Right atrium auricular region (tissue), 2 donors: ENCODE results near the gene GLI3. TPM values are rescaled to one million over a fixed set of nuclear protein-coding genes. Genes with fewer than 3 reads are reported as not detected.

ENCODE experiments used
- DNase-seq: peaks from one replicate; pipeline ENCODE4 v3.0.0-alpha.2; 2019; ENCODE audit warnings: low spot score
- H3K27ac ChIP-seq, 2 donors: fragments of 200-600 bp; sonication (generic); 1 replicate in 1 of 2; 2 replicates in 1 of 2; pipeline ENCODE4 v1.5.1; 2016 to 2019
- H3K27me3 ChIP-seq, 2 donors: fragments of 200-600 bp; sonication (generic); one replicate each; pipeline versions ENCODE4 v1.5.1 to v1.6.0; 2017 to 2019
- H3K36me3 ChIP-seq: fragments of 200-600 bp; sonication (generic); one replicate; pipeline ENCODE4 v1.5.1; 2016
- H3K4me1 ChIP-seq, 2 donors: fragments of 200-600 bp; sonication (generic); one replicate each; pipeline versions ENCODE4 v1.5.1 to v1.6.0; 2017 to 2019
- H3K4me3 ChIP-seq, 2 donors: fragments of 200-600 bp; sonication (generic); 1 replicate in 1 of 2; 2 replicates in 1 of 2; pipeline ENCODE4 v1.5.1; 2017 to 2019; ENCODE audit warnings: mild to moderate bottlenecking in 1 of 2, moderate library complexity in 1 of 2
- H3K9me3 ChIP-seq, 2 donors: fragments of 200-600 bp; sonication (generic); one replicate each; pipeline ENCODE4 v1.5.1; 2019
- CTCF ChIP-seq, 2 donors: fragments of 200-600 bp; sonication (generic); IDR thresholded peaks; one replicate each; pipeline ENCODE4 v1.5.1; 2019; ENCODE audit warnings: antibody characterized with exemption in 2 of 2
- total RNA-seq, 2 donors: library from RNA; depleted of rRNA; stranded (reverse); fragments of >200 nt; gene quantifications; one replicate each; pipeline ENCODE4 v1.1.0, GENCODE V29; 2016

The GLI3 gene
- total RNA-seq, 2 donors from 2014 or later = 1.5 to 2.0 TPM

- DNase-seq = no peak
- H3K4me1 ChIP-seq = peaks cover 0 to 15% of the 10 kb centered on the region in 2 donors
- no peak overlapping the region for H3K4me3 ChIP-seq
- H3K36me3 ChIP-seq = no peaks in the 10 kb centered on the region
- H3K27me3 ChIP-seq = no peaks in the 10 kb centered on the region
- no peaks in the 10 kb centered on the region for H3K9me3 ChIP-seq
- H3K27ac ChIP-seq = no peak overlapping the region
- TF ChIP-seq CTCF (IDR thresholded peaks at IDR 0.05) = peak; percentile 38 to 80
Observed at GRCh38 chr7:41977151-41977651, 259.8 kb downstream of the GLI3 start.

GRCh38 chr7:41976411-41976810 is 260.6 kb downstream of the GLI3 start:
- no peak overlapping the region for H3K4me3 ChIP-seq
- no peaks in the 10 kb centered on the region for H3K27me3 ChIP-seq
- no peak for TF ChIP-seq CTCF (IDR thresholded peaks at IDR 0.05)
- peaks cover 0 to 15% of the 10 kb centered on the region in 2 donors for H3K4me1 ChIP-seq
- H3K27ac ChIP-seq = no peak overlapping the region
- no peaks in the 10 kb centered on the region for H3K36me3 ChIP-seq
- no peaks in the 10 kb centered on the region for H3K9me3 ChIP-seq
- DNase-seq = no peak

- no peak for DNase-seq
- no peak overlapping the region for H3K27ac ChIP-seq
Observed at GRCh38 chr7:41975849-41976248, 261.2 kb downstream of the GLI3 start.

GRCh38 chr7:41974870-41975557 is 262.0 kb downstream of the GLI3 start:
- no peak for TF ChIP-seq CTCF (IDR thresholded peaks at IDR 0.05)
- no peak overlapping the region for H3K4me3 ChIP-seq
- H3K4me1 ChIP-seq = peaks cover 0 to 12% of the 10 kb centered on the region in 2 donors
- no peak for DNase-seq
- H3K9me3 ChIP-seq = no peaks in the 10 kb centered on the region
- no peaks in the 10 kb centered on the region for H3K36me3 ChIP-seq
- no peaks in the 10 kb centered on the region for H3K27me3 ChIP-seq
- H3K27ac ChIP-seq = no peak overlapping the region

More at GRCh38 chr7:41975849-41976248, 261.2 kb downstream of the GLI3 start:
- H3K9me3 ChIP-seq = no peaks in the 10 kb centered on the region
- no peaks in the 10 kb centered on the region for H3K36me3 ChIP-seq
- H3K4me1 ChIP-seq = peaks cover 0 to 15% of the 10 kb centered on the region in 2 donors
- no peaks in the 10 kb centered on the region for H3K27me3 ChIP-seq
- no peak for TF ChIP-seq CTCF (IDR thresholded peaks at IDR 0.05)
- H3K4me3 ChIP-seq = no peak overlapping the region

GRCh38 chr7:41973202-41973730 is 263.7 kb downstream of the GLI3 start:
- Histone ChIP-seq H3K36me3 (no peaks in the 10 kb centered on the region), H3K4me1 (peaks cover 0 to 7% of the 10 kb centered on the region in 2 donors), H3K9me3 (no peaks in the 10 kb centered on the region), H3K27me3 (no peaks in the 10 kb centered on the region), H3K27ac (no peak overlapping the region), H3K4me3 (no peak overlapping the region)
- TF ChIP-seq CTCF (IDR thresholded peaks at IDR 0.05) = no peak
- no peak for DNase-seq
